Esophagus squamous epithelium (tissue), 4 donors: ENCODE results near the gene TMEM119.

Source experiments
- POLR2A ChIP-seq, 4 donors: fragments of 450-650 bp; IDR thresholded peaks; one replicate each; pipeline ENCODE4 v1.6.1; 2017; ENCODE audit warnings: antibody characterized with exemption in 4 of 4, mild to moderate bottlenecking in 4 of 4, moderate library complexity in 3 of 4
- TF ChIP-seq, protein P1 (sequence below), 6 experiments: fragments of 450-650 bp in 4 of 6; fragments of 200-600 bp in 2 of 6; sonication (generic) in 2 of 6; IDR thresholded peaks; one replicate each; pipeline ENCODE4 v1.5.1; 2016 to 2019; ENCODE audit warnings: antibody characterized with exemption in 6 of 6, mild to moderate bottlenecking in 4 of 6, moderate library complexity in 4 of 6

DNA sequence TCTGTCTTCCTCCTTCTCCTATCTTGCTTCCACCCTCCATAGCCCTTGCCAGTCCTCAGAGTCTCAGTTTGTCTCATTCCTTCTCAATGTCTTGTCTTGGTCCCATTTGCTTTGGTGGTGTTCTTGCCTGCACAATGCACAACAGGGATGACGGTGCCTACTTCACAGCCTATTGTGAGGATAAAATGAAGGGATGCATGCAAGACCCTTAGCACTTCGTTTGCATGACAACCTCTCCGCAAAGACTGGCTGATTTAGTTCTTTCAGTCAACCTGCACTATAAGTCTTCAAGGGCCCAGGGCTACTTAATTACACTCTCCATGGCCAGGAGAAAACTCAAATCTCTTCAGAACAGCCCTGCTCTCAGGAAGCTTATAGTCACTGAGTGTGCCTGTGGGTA, 27.3 kb upstream of the TMEM119 start:
- TF ChIP-seq, protein P1, sequence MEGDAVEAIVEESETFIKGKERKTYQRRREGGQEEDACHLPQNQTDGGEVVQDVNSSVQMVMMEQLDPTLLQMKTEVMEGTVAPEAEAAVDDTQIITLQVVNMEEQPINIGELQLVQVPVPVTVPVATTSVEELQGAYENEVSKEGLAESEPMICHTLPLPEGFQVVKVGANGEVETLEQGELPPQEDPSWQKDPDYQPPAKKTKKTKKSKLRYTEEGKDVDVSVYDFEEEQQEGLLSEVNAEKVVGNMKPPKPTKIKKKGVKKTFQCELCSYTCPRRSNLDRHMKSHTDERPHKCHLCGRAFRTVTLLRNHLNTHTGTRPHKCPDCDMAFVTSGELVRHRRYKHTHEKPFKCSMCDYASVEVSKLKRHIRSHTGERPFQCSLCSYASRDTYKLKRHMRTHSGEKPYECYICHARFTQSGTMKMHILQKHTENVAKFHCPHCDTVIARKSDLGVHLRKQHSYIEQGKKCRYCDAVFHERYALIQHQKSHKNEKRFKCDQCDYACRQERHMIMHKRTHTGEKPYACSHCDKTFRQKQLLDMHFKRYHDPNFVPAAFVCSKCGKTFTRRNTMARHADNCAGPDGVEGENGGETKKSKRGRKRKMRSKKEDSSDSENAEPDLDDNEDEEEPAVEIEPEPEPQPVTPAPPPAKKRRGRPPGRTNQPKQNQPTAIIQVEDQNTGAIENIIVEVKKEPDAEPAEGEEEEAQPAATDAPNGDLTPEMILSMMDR (IDR thresholded peaks at IDR 0.05), result no peak
- TF ChIP-seq POLR2A (IDR thresholded peaks at IDR 0.05), result no peak
